Measurements from ENCODE around the gene RCOR2. TPM values are rescaled to one million over a fixed set of nuclear protein-coding genes. Genes with fewer than 3 reads are reported as not detected.
A peak's percentile ranks its signal among the peaks of the same experiment; 100 is the strongest.

Gene RCOR2
- total RNA-seq, 1 experiment from 2014 or later: 1.8 TPM

GRCh38 chr11:63939397-63939891, 22.5 kb upstream of the RCOR2 start:
- DNase-seq: peak; percentile 41 to 53
- intact Hi-C loops (cut with micrococcal nuclease; ENCODE audit: unreplicated experiment): loop anchor here (2.0 kb wide), 1 partner anchor 35 kb away; the partner anchor contains the start of gene COX8A
- peak overlapping the region; percentile 98 for H3K27ac Mint-ChIP-seq (ENCODE audit: unreplicated experiment)

DNA sequence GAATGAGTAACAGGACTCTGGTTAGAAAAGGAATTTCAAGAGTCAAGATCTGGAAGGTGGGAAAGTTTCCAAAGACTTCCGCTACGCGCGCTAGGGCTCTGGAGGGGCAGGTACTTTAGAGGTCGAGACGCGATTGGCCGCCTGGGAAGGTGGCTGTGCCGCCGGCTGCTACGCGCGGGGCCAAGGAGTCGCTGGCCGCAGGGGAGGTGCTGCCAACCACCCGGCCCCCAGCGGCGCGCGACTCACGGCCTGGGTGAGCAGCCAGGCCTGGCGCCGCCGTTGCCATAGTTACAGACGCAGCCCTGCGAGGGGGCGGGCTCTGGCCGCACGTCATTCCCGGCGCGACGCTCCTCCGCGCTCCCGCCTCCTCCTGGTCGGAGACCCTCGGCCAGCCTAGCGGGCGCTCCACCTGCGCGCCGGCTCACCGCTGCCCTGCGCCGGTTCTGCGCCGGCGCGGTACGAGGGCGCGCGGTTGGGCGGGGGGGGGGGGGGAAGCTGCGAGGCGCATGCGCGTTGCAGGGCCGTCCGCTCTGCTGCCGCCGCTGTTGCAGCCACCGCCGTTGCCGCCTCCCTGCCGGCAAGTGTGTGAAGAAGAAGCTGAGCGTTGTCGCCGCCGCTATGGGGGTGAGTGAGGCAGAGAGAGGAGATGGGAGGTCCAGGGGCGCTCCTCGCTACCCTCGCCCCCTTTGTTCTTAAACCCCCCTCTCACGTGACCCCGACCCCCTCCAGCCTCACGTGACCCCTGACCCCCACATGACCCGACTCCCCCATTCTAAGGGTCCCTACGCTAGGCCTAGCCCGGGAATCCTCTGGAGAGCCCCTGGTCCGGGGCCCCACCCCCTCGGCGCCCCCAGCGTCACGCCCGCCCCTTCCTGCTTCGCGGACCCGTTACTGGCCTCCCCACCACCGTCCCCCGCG, 21.8 kb upstream of the RCOR2 start, which contains the start of gene NAA40:
TSS of gene NAA40 (plus strand) at position 524 of the 918 bp plus-strand sequence. CDS start at position 619, 95 bp downstream.
- H3K4me3 ChIP-seq (ENCODE audit: low read depth, low read length): peak within 1 kb of the TSS; percentile 61
- POLR2A ChIA-PET: interaction anchor here (0.5 to 0.7 kb wide), 10 partner anchors 18 to 1211 kb away, joined by 3 to 5 read pairs (median 4); partner anchors contain the start of genes COX8A, HNRNPUL2 and SLC3A2
- no TSS peak for BruUV-seq (replicated peaks)
- no peaks in the 10 kb centered on the region for H3K36me3 ChIP-seq (ENCODE audit: control insufficient read depth, insufficient read depth, low read length)
- no peaks in the 10 kb centered on the region for H3K9me3 Mint-ChIP-seq (ENCODE audit: unreplicated experiment)
- H3K4me1 ChIP-seq: no peaks in the 10 kb centered on the region
- peak within 1 kb of the TSS; percentile 100 for H3K4me3 Mint-ChIP-seq (ENCODE audit: unreplicated experiment)
- peaks cover 13% of the 10 kb centered on the region for H3K4me1 Mint-ChIP-seq (ENCODE audit: low read depth, unreplicated experiment)
- H3K36me3 Mint-ChIP-seq (ENCODE audit: insufficient read depth, unreplicated experiment): peaks cover 21% of the 10 kb centered on the region
- H3K9me3 ChIP-seq: no peaks in the 10 kb centered on the region
- TF ChIP-seq, protein P1, sequence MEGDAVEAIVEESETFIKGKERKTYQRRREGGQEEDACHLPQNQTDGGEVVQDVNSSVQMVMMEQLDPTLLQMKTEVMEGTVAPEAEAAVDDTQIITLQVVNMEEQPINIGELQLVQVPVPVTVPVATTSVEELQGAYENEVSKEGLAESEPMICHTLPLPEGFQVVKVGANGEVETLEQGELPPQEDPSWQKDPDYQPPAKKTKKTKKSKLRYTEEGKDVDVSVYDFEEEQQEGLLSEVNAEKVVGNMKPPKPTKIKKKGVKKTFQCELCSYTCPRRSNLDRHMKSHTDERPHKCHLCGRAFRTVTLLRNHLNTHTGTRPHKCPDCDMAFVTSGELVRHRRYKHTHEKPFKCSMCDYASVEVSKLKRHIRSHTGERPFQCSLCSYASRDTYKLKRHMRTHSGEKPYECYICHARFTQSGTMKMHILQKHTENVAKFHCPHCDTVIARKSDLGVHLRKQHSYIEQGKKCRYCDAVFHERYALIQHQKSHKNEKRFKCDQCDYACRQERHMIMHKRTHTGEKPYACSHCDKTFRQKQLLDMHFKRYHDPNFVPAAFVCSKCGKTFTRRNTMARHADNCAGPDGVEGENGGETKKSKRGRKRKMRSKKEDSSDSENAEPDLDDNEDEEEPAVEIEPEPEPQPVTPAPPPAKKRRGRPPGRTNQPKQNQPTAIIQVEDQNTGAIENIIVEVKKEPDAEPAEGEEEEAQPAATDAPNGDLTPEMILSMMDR (IDR thresholded peaks at IDR 0.05; ENCODE audit: insufficient read depth in 1 of 2, low read depth in 1 of 2, low read length in 1 of 2, severe bottlenecking in 1 of 2, unreplicated experiment in 1 of 2): no peak
- peak within 1 kb of the TSS; percentile 98 for H3K27ac Mint-ChIP-seq (ENCODE audit: unreplicated experiment)
- DNase-seq: peak; percentile 97 to 98
- no peaks in the 10 kb centered on the region for H3K27me3 Mint-ChIP-seq (ENCODE audit: insufficient read depth, unreplicated experiment)
- intact Hi-C loops (cut with micrococcal nuclease; ENCODE audit: unreplicated experiment): loop anchor here (1.0 to 2.0 kb wide), 2 partner anchors 36 to 100 kb away; partner anchors contain the start of gene COX8A
- CTCF ChIA-PET: interaction anchor here (0.5 to 1.0 kb wide), 11 partner anchors 19 to 561 kb away, joined by 3 to 6 read pairs (median 3); partner anchors contain the start of gene PPP1R14B
- H3K27me3 ChIP-seq (replicated peaks; ENCODE audit: control insufficient read depth, insufficient read depth, low read length): no peaks in the 10 kb centered on the region

More at GRCh38 chr11:63939397-63939891, 22.5 kb upstream of the RCOR2 start:
- H3K4me3 Mint-ChIP-seq (ENCODE audit: unreplicated experiment): peak overlapping the region; percentile 100
- Histone ChIP-seq H3K27me3 (replicated peaks; ENCODE audit: control insufficient read depth, insufficient read depth, low read length) (no peaks in the 10 kb centered on the region), H3K4me3 (ENCODE audit: low read depth, low read length) (peak overlapping the region; percentile 61), H3K4me1 (no peaks in the 10 kb centered on the region), H3K9me3 (no peaks in the 10 kb centered on the region), H3K36me3 (ENCODE audit: control insufficient read depth, insufficient read depth, low read length) (no peaks in the 10 kb centered on the region)
- POLR2A ChIA-PET: interaction anchor here (0.5 to 0.7 kb wide), 9 partner anchors 18 to 1212 kb away, joined by 3 to 5 read pairs (median 4); partner anchors contain the start of genes COX8A, HNRNPUL2 and SLC3A2
- peaks cover 21% of the 10 kb centered on the region for H3K36me3 Mint-ChIP-seq (ENCODE audit: insufficient read depth, unreplicated experiment)
- no TSS peak for BruUV-seq (replicated peaks)
- no peaks in the 10 kb centered on the region for H3K9me3 Mint-ChIP-seq (ENCODE audit: unreplicated experiment)
- no peaks in the 10 kb centered on the region for H3K27me3 Mint-ChIP-seq (ENCODE audit: insufficient read depth, unreplicated experiment)
- CTCF ChIA-PET: interaction anchor here (0.5 to 1.0 kb wide), 10 partner anchors 18 to 562 kb away, joined by 3 to 6 read pairs (median 3); partner anchors contain the start of gene PPP1R14B
- TF ChIP-seq, protein P1 (IDR thresholded peaks at IDR 0.05; ENCODE audit: insufficient read depth in 1 of 2, low read depth in 1 of 2, low read length in 1 of 2, severe bottlenecking in 1 of 2, unreplicated experiment in 1 of 2): no peak
- peaks cover 13% of the 10 kb centered on the region for H3K4me1 Mint-ChIP-seq (ENCODE audit: low read depth, unreplicated experiment)

All from Caco-2 (cell line).